Gastroesophageal sphincter (tissue), 3 donors: ENCODE measurements around the gene SUPT3H.

Experiments
- CTCF ChIP-seq, 4 experiments: fragments of 200-600 bp in 2 of 4; fragments of 450-650 bp in 2 of 4; sonication (generic) in 1 of 4; IDR thresholded peaks; one replicate each; pipeline ENCODE4 v1.5.1; 2017 to 2019; ENCODE audit warnings: antibody characterized with exemption in 4 of 4, mild to moderate bottlenecking in 2 of 4, moderate library complexity in 2 of 4
- POLR2A ChIP-seq, 2 donors: fragments of 450-650 bp; IDR thresholded peaks; one replicate each; pipeline ENCODE4 v1.6.1; 2017; ENCODE audit warnings: antibody characterized with exemption in 2 of 2, mild to moderate bottlenecking in 2 of 2, moderate library complexity in 1 of 2
- POLR2AphosphoS5 ChIP-seq: sonication (generic); formaldehyde crosslinking; IDR thresholded peaks from one replicate; pipeline ENCODE4 v1.6.1; 2017; ENCODE audit warnings: antibody characterized with exemption

- TF ChIP-seq CTCF (IDR thresholded peaks at IDR 0.05) (no peak), POLR2AphosphoS5 (no peak), POLR2A (IDR thresholded peaks at IDR 0.05) (no peak)
These were observed 521.9 kb downstream of the SUPT3H start for GRCh38 chr6:44855562-44856411.
